GM13977 (cell line): Measurements from ENCODE around the gene ADAMTS18.

ENCODE experiments used
- DNase-seq: peaks from one replicate; pipeline ENCODE4 v3.0.0; 2012; ENCODE audit warnings: low spot score
- in situ Hi-C: fragments of 300-500 bp; cut with MboI; formaldehyde crosslinking; loops from one replicate; pipeline ENCODE4 v1.12.0; 2022; ENCODE audit warnings: low sequenced_read_pairs, low pct_unique_long_range_greater_than_20kb, mixed read lengths, inconsistent platforms; ENCODE audit not compliant: unreplicated experiment
- TF ChIP-seq, protein P1 (sequence below): IDR thresholded peaks from 2 replicates; pipeline ENCODE4 v1.5.1; 2012; ENCODE audit warnings: mild to moderate bottlenecking, control low read depth; ENCODE audit not compliant: insufficient read depth; ENCODE audit errors: extremely low read depth, missing control alignments

Gene ADAMTS18

GRCh38 chr16:77410449-77410848 lies 24.4 kb downstream of the ADAMTS18 start:
- no peak for DNase-seq
- TF ChIP-seq, protein P1, sequence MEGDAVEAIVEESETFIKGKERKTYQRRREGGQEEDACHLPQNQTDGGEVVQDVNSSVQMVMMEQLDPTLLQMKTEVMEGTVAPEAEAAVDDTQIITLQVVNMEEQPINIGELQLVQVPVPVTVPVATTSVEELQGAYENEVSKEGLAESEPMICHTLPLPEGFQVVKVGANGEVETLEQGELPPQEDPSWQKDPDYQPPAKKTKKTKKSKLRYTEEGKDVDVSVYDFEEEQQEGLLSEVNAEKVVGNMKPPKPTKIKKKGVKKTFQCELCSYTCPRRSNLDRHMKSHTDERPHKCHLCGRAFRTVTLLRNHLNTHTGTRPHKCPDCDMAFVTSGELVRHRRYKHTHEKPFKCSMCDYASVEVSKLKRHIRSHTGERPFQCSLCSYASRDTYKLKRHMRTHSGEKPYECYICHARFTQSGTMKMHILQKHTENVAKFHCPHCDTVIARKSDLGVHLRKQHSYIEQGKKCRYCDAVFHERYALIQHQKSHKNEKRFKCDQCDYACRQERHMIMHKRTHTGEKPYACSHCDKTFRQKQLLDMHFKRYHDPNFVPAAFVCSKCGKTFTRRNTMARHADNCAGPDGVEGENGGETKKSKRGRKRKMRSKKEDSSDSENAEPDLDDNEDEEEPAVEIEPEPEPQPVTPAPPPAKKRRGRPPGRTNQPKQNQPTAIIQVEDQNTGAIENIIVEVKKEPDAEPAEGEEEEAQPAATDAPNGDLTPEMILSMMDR, result no peak
- in situ Hi-C loops, result no loop called here

GRCh38 chr16:77409311-77409710 lies 25.5 kb downstream of the ADAMTS18 start:
- in situ Hi-C loops, result no loop called here
- no peak for DNase-seq
- TF ChIP-seq, protein P1, result no peak

DNA sequence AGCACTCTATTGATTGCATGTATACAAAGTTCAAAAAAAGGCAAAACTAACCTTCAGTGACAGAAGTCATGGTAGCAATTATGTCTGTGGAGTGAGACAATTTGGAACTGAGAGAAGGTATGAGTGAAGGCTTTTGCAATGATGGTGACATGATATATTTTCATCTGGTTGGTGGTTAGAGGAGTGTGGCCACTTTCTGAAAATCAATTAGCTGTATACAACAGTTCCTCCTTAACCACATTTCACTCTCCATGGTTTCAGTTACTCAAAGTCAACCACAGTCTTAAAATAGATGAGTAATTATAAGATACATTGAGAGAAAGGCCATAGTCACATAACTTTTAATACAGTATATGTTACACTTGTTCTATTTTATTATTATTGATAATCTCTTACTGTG lies 26.2 kb downstream of the ADAMTS18 start:
- in situ Hi-C loops, result no loop called here
- DNase-seq, result no peak

GRCh38 chr16:77406680-77407079 lies 28.2 kb downstream of the ADAMTS18 start:
- in situ Hi-C loops, result no loop called here
- no peak for DNase-seq
- TF ChIP-seq, protein P1, result no peak

More for the DNA sequence above, 26.2 kb downstream of the ADAMTS18 start:
- TF ChIP-seq, protein P1, result no peak

DNA sequence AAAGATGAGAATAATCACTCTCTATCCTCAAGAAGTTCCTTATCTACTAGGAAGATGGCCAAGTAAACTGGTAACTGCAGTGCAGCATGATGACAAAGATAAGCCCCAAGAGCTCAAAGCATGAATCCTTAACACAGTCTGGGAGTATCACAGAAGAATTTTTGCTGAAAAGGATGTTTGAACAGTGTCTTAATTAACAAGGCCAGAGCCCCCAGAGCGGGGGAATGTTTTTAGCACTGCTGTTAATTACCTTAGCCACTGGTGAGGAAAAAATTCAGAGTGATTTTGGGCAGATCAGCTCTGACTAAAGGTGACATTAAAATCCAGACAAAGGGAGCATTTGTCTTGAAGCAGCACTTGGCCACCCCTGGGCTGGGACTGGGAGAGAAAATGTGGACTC lies 30.1 kb downstream of the ADAMTS18 start:
- no peak for DNase-seq
- in situ Hi-C loops, result no loop called here
- TF ChIP-seq, protein P1, result no peak

GRCh38 chr16:77403732-77404131 lies 31.1 kb downstream of the ADAMTS18 start:
- in situ Hi-C loops, result no loop called here
- TF ChIP-seq, protein P1, result no peak
- DNase-seq, result no peak

DNA sequence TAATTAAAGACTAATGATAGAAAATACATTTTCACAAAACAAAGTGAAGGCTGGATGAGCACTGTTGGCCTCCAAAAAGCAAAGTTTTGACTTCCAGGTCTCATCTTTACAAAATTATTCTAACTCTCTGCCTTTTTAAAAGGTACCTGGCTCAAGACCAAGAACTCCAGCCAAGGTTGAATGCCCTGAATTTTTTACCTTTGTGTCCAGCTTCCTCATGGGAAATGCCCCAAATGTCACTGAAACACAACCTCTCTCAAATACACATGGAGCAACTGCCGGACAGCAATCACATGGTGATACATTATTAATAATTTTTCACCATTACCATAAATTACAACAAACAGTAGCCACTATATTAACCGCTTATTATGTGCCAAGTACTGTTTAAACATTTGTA lies 32.2 kb downstream of the ADAMTS18 start:
- no peak for DNase-seq
- in situ Hi-C loops, result no loop called here
- TF ChIP-seq, protein P1, result no peak
